Middle frontal gyrus (tissue), 1 donor: ENCODE data around the gene RAB3D.
A peak's percentile ranks its signal among the peaks of the same experiment; 100 is the strongest.
"Not testable (repeated sequence)": the region's sequence is repeated elsewhere in the genome, so short reads cannot be mapped to it uniquely, and the experiment has no call there.

ENCODE experiments used
- DNase-seq: peaks from one replicate; pipeline ENCODE4 v3.0.0-alpha.2; 2015; ENCODE audit warnings: low spot score; ENCODE audit errors: extremely low spot score

The RAB3D gene

GRCh38 chr19:11338569-11339253 is 746 bp downstream of the RAB3D start:
- DNase-seq = no peak

GRCh38 chr19:11338121-11338520 is 1.3 kb downstream of the RAB3D start:
- no peak for DNase-seq

- DNase-seq = no peak
These were observed 2.4 kb downstream of the RAB3D start for GRCh38 chr19:11337080-11337479.

GRCh38 chr19:11335449-11336146 is 3.9 kb downstream of the RAB3D start:
- DNase-seq = no peak

GRCh38 chr19:11333838-11334237 is 5.6 kb downstream of the RAB3D start:
- not testable (repeated sequence) for DNase-seq

- no peak for DNase-seq
These were observed 6.6 kb downstream of the RAB3D start for GRCh38 chr19:11332822-11333221.

- DNase-seq = no peak
These were observed 8.0 kb downstream of the RAB3D start for GRCh38 chr19:11331502-11331901.

- DNase-seq = no peak
These were observed 9.3 kb downstream of the RAB3D start for GRCh38 chr19:11330127-11330526.

GRCh38 chr19:11325544-11325943 is 13.9 kb downstream of the RAB3D start:
- DNase-seq = no peak

- no peak for DNase-seq
These were observed 14.6 kb downstream of the RAB3D start for GRCh38 chr19:11324748-11325389.

- peak; percentile 38 for DNase-seq
These were observed 15.3 kb downstream of the RAB3D start for GRCh38 chr19:11324079-11324661.

GRCh38 chr19:11323601-11324078 is 15.8 kb downstream of the RAB3D start:
- DNase-seq = no peak

GRCh38 chr19:11322269-11323024 is 17.0 kb downstream of the RAB3D start:
- DNase-seq = no peak

GRCh38 chr19:11321191-11322126 is 18.0 kb downstream of the RAB3D start:
- DNase-seq = no peak

GRCh38 chr19:11320278-11320995 is 19.0 kb downstream of the RAB3D start:
- not testable (repeated sequence) for DNase-seq

GRCh38 chr19:11306337-11306736 is 33.1 kb downstream of the RAB3D start:
- DNase-seq = no peak

- no peak for DNase-seq
These were observed 34.5 kb downstream of the RAB3D start for GRCh38 chr19:11304936-11305335.

- DNase-seq = no peak
These were observed 38.7 kb downstream of the RAB3D start for GRCh38 chr19:11300811-11301120.

GRCh38 chr19:11299946-11300810 is 39.3 kb downstream of the RAB3D start:
- DNase-seq = no peak
